Measurements from ENCODE around the gene KIRREL2. TPM values are rescaled to one million over a fixed set of nuclear protein-coding genes. Genes with fewer than 3 reads are reported as not detected.

KIRREL2 gene
- total RNA-seq (2014; rRNA removed; shearing (Covaris generic); ENCODE audit: low replicate concordance), result 0.07 TPM in 1 of 2 replicates, not detected in the other

GRCh38 chr19:35856546-35857149, at the start of gene KIRREL2:
Gene KIRREL2 (plus strand): TSS chr19:35856911. CDS start chr19:35857120, 209 bp downstream.
- Histone ChIP-seq H2AFZ (ENCODE audit: low read length) (no peak within 1 kb of the TSS), H3K27ac (ENCODE audit: low read length) (no peak within 1 kb of the TSS), H3K27me3 (ENCODE audit: low read length) (no peaks in the 10 kb centered on the region), H4K20me1 (ENCODE audit: insufficient read depth, low read depth, low read length) (no peaks in the 10 kb centered on the region), H3K9ac (ENCODE audit: low read length) (0 out of 2 replicates have a peak within 1 kb of the TSS, but pooled peaks have one; percentile 17), H3K9me3 (ENCODE audit: low read length) (no peaks in the 10 kb centered on the region), H3K36me3 (ENCODE audit: insufficient read depth, low read length) (no peaks in the 10 kb centered on the region), H3K79me2 (ENCODE audit: low read length) (no peaks in the 10 kb centered on the region), H3K9me2 (replicated peaks; ENCODE audit: insufficient read depth, low read length) (no peaks in the 10 kb centered on the region), H3K4me2 (ENCODE audit: low read depth, low read length, poor library complexity, severe bottlenecking) (peak within 1 kb of the TSS; percentile 59), H3K4me1 (ENCODE audit: low read length) (peaks cover 6% of the 10 kb centered on the region), H3K4me3 (ENCODE audit: low read length) (peak within 1 kb of the TSS; percentile 38; the same call in 1 of the 2 replicates)
- no peak for DNase-seq

- H2AFZ ChIP-seq (ENCODE audit: low read length), result no peak overlapping the region
- no peak overlapping the region for H3K27ac ChIP-seq (ENCODE audit: low read length)
- H3K4me3 ChIP-seq (ENCODE audit: low read length), result no peak overlapping the region
- no peaks in the 10 kb centered on the region for H3K4me1 ChIP-seq (ENCODE audit: low read length)
- H3K9me2 ChIP-seq (replicated peaks; ENCODE audit: insufficient read depth, low read length), result no peaks in the 10 kb centered on the region
- no peak overlapping the region for H3K9ac ChIP-seq (ENCODE audit: low read length)
- no peaks in the 10 kb centered on the region for H4K20me1 ChIP-seq (ENCODE audit: insufficient read depth, low read depth, low read length)
- no peak for DNase-seq
- H3K36me3 ChIP-seq (ENCODE audit: insufficient read depth, low read length), result no peaks in the 10 kb centered on the region
- H3K27me3 ChIP-seq (ENCODE audit: low read length), result no peaks in the 10 kb centered on the region
- no peaks in the 10 kb centered on the region for H3K79me2 ChIP-seq (ENCODE audit: low read length)
- no peaks in the 10 kb centered on the region for H3K9me3 ChIP-seq (ENCODE audit: low read length)
- H3K4me2 ChIP-seq (ENCODE audit: low read depth, low read length, poor library complexity, severe bottlenecking), result no peak overlapping the region
These were observed 49.1 kb upstream of the KIRREL2 start for GRCh38 chr19:35807633-35808032.

DNA sequence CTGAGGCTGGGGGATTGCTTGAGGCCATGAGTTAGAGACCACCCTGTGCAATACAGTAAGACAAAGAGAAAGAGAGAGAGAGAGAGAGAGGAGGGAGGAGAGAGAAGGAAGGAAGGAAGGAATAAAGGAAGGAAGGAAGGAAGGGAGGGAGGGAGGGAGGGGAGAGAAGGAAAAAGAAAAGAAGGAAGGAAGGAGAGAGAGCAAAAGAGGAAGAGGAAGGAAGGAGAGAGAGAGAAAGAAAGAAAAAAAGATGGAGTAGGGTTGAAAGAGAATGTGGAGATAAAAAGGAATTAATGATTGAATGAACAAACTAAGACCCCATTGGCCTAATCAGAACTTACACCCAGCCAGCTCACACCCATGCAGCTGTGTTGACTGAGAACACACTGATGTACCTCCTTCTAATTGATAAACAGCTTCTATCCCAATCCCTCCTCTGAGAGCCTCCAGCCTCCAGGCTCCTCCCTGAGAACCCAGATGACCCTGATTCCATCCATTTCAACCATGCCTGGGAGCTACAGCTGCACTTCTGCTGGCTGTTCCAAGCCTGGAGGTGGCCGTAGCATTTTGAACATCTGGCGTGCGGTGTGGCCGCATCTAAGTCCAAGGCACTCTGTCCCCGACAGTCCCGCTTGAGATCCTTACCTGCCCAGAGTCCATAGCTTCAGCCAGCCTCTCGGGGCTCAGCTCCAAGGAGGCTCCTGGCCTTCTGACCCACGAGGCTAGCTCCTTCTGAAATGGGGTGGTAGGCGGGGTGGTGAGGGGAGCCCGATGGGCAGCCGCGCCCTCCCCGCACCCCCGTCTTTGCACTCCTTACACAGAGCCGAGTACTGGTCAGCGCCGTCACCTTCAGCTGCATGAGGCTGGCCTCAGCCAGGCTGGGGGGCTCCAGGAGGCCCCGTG, 45.1 kb upstream of the KIRREL2 start:
- Histone ChIP-seq H3K79me2 (ENCODE audit: low read length) (no peaks in the 10 kb centered on the region), H3K27ac (ENCODE audit: low read length) (no peak overlapping the region), H2AFZ (ENCODE audit: low read length) (no peak overlapping the region), H3K4me1 (ENCODE audit: low read length) (no peaks in the 10 kb centered on the region), H4K20me1 (ENCODE audit: insufficient read depth, low read depth, low read length) (no peaks in the 10 kb centered on the region), H3K4me2 (ENCODE audit: low read depth, low read length, poor library complexity, severe bottlenecking) (no peak overlapping the region), H3K4me3 (ENCODE audit: low read length) (no peak overlapping the region), H3K36me3 (ENCODE audit: insufficient read depth, low read length) (no peaks in the 10 kb centered on the region), H3K9ac (ENCODE audit: low read length) (no peak overlapping the region), H3K27me3 (ENCODE audit: low read length) (no peaks in the 10 kb centered on the region), H3K9me3 (ENCODE audit: low read length) (no peaks in the 10 kb centered on the region), H3K9me2 (replicated peaks; ENCODE audit: insufficient read depth, low read length) (no peaks in the 10 kb centered on the region)
- no peak for DNase-seq

DNA sequence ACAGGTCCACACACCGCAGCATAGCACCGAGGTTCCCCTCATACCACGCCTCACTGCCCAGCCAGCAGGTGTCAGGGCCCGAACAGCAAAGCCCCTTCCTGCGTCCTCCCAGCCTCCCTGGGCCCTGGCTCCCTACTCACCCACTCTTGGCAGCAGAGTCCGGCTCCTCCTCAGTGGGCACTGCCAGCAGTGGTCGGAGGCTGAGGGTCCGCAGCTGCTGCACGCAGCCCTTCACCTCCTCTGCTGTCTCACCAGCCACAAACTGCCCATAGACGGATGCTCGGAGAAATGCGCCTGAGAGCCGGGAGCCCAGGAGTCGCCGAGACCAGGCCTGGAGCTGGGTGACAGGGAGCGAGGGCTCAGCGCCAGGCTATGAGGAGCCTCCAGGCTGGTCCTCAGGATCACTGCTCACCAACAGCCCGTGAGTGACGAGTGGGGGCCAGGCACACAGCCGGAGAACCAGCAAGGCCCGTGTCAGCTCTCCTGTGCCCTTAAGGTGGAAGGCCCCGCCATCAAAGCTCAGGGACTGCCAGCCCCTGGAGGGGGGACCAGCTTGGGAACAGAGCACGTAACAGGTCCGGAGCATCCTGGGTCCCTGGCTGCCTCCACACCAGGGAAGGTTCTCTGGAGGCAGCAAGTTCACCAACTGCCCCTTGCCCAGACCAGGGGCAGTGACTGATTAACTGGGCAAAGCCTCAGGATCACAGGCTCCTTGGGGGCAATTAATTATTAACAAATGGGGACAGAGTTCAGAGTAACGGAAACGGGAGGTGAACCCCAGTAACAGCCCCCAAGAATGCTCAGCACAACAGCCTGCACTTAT, 44.3 kb upstream of the KIRREL2 start, which contains the start of gene PRODH2:
Gene PRODH2, minus strand, starts transcription at position 626 of the 823 bp plus-strand sequence. Its CDS starts 40 bp downstream, at position 586.
- H3K4me2 ChIP-seq (ENCODE audit: low read depth, low read length, poor library complexity, severe bottlenecking), result no peak within 1 kb of the TSS

GRCh38 chr19:35813043-35813890, 43.4 kb upstream of the KIRREL2 start:
- DNase-seq, result no peak
- Histone ChIP-seq H3K4me3 (ENCODE audit: low read length) (no peak overlapping the region), H3K9me2 (replicated peaks; ENCODE audit: insufficient read depth, low read length) (no peaks in the 10 kb centered on the region), H3K9ac (ENCODE audit: low read length) (no peak overlapping the region), H3K79me2 (ENCODE audit: low read length) (no peaks in the 10 kb centered on the region), H3K27ac (ENCODE audit: low read length) (no peak overlapping the region), H3K4me1 (ENCODE audit: low read length) (no peaks in the 10 kb centered on the region), H3K4me2 (ENCODE audit: low read depth, low read length, poor library complexity, severe bottlenecking) (no peak overlapping the region), H2AFZ (ENCODE audit: low read length) (no peak overlapping the region), H3K27me3 (ENCODE audit: low read length) (no peaks in the 10 kb centered on the region), H3K36me3 (ENCODE audit: insufficient read depth, low read length) (no peaks in the 10 kb centered on the region), H3K9me3 (ENCODE audit: low read length) (no peaks in the 10 kb centered on the region), H4K20me1 (ENCODE audit: insufficient read depth, low read depth, low read length) (no peaks in the 10 kb centered on the region)

More for the DNA sequence above, 44.3 kb upstream of the KIRREL2 start, which contains the start of gene PRODH2:
- Histone ChIP-seq H4K20me1 (ENCODE audit: insufficient read depth, low read depth, low read length) (no peaks in the 10 kb centered on the region), H2AFZ (ENCODE audit: low read length) (no peak within 1 kb of the TSS), H3K4me3 (ENCODE audit: low read length) (no peak within 1 kb of the TSS), H3K4me1 (ENCODE audit: low read length) (no peaks in the 10 kb centered on the region), H3K27me3 (ENCODE audit: low read length) (no peaks in the 10 kb centered on the region), H3K36me3 (ENCODE audit: insufficient read depth, low read length) (no peaks in the 10 kb centered on the region), H3K27ac (ENCODE audit: low read length) (no peak within 1 kb of the TSS), H3K9me3 (ENCODE audit: low read length) (no peaks in the 10 kb centered on the region), H3K79me2 (ENCODE audit: low read length) (no peaks in the 10 kb centered on the region), H3K9ac (ENCODE audit: low read length) (no peak within 1 kb of the TSS), H3K9me2 (replicated peaks; ENCODE audit: insufficient read depth, low read length) (no peaks in the 10 kb centered on the region)
- no peak for DNase-seq

DNA sequence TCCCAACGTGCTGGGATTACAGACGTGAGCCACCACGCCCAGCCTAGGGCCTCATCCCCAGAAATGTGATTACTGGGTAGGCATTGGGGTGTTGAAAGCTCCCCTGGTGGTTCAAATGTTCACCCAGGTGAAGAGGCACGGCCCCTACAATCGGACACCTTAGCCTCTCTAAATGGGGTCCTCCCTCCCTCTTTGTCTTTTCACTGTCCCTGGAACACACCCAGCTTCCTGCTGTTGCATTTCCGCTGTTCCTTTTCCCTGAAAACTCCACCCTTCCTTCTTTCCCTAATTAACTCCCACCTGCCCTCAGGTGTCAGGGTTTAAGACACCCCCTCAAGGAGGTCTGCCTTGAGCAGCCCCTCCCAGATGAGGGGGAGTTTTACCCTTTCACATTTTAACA, 40.4 kb upstream of the KIRREL2 start:
- Histone ChIP-seq H3K36me3 (ENCODE audit: insufficient read depth, low read length) (no peaks in the 10 kb centered on the region), H3K79me2 (ENCODE audit: low read length) (no peaks in the 10 kb centered on the region), H3K4me2 (ENCODE audit: low read depth, low read length, poor library complexity, severe bottlenecking) (no peak overlapping the region), H3K27ac (ENCODE audit: low read length) (no peak overlapping the region), H2AFZ (ENCODE audit: low read length) (no peak overlapping the region), H4K20me1 (ENCODE audit: insufficient read depth, low read depth, low read length) (no peaks in the 10 kb centered on the region), H3K4me3 (ENCODE audit: low read length) (no peak overlapping the region), H3K9ac (ENCODE audit: low read length) (no peak overlapping the region), H3K27me3 (ENCODE audit: low read length) (no peaks in the 10 kb centered on the region), H3K9me3 (ENCODE audit: low read length) (no peaks in the 10 kb centered on the region), H3K4me1 (ENCODE audit: low read length) (no peaks in the 10 kb centered on the region), H3K9me2 (replicated peaks; ENCODE audit: insufficient read depth, low read length) (no peaks in the 10 kb centered on the region)
- no peak for DNase-seq

DNA sequence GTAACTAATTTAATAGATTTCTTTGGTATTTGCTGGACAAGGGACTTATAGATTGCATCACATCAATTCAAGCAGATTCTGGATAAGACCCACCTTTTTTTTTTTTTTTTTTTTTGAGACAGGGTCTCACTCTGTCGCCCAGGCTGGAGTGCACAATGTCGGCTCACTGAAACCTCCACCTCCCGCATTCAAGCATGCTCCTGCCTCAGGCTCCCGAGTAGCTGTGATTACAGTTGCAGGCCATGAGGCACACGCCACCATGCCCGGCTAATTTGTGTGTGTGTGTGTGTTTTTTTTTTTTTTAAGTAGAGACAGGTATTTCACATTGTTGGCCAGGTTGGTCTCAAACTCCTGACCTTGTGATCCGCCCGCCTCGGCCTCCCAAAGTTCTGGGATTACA, 39.9 kb upstream of the KIRREL2 start:
- no peak overlapping the region for H3K4me2 ChIP-seq (ENCODE audit: low read depth, low read length, poor library complexity, severe bottlenecking)
- no peaks in the 10 kb centered on the region for H3K9me2 ChIP-seq (replicated peaks; ENCODE audit: insufficient read depth, low read length)
- H3K4me3 ChIP-seq (ENCODE audit: low read length), result no peak overlapping the region
- no peak overlapping the region for H3K9ac ChIP-seq (ENCODE audit: low read length)
- H3K4me1 ChIP-seq (ENCODE audit: low read length), result no peaks in the 10 kb centered on the region
- no peaks in the 10 kb centered on the region for H3K9me3 ChIP-seq (ENCODE audit: low read length)
- no peak overlapping the region for H3K27ac ChIP-seq (ENCODE audit: low read length)
- H2AFZ ChIP-seq (ENCODE audit: low read length), result no peak overlapping the region
- H3K27me3 ChIP-seq (ENCODE audit: low read length), result no peaks in the 10 kb centered on the region
- no peaks in the 10 kb centered on the region for H3K79me2 ChIP-seq (ENCODE audit: low read length)
- H3K36me3 ChIP-seq (ENCODE audit: insufficient read depth, low read length), result no peaks in the 10 kb centered on the region
- no peaks in the 10 kb centered on the region for H4K20me1 ChIP-seq (ENCODE audit: insufficient read depth, low read depth, low read length)
- DNase-seq, result no peak

All from Karpas-422 (cell line).